Ishikawa (cell line): ENCODE measurements around the gene ZRANB3.

Experiments
- TAF1 ChIP-seq: IDR thresholded peaks from 2 replicates; pipeline ENCODE4 v1.6.1; 2012; ENCODE audit warnings: low read depth, mild to moderate bottlenecking
- YY1 ChIP-seq: IDR thresholded peaks from 2 replicates; pipeline ENCODE4 v1.6.1; 2012; ENCODE audit warnings: low read depth
- ZBTB7A ChIP-seq: IDR thresholded peaks from 2 replicates; pipeline ENCODE4 v1.6.1; 2012; ENCODE audit warnings: low read depth
- TF ChIP-seq, protein P1 (sequence below): IDR thresholded peaks from 2 replicates; pipeline ENCODE4 v1.6.1; 2012

DNA sequence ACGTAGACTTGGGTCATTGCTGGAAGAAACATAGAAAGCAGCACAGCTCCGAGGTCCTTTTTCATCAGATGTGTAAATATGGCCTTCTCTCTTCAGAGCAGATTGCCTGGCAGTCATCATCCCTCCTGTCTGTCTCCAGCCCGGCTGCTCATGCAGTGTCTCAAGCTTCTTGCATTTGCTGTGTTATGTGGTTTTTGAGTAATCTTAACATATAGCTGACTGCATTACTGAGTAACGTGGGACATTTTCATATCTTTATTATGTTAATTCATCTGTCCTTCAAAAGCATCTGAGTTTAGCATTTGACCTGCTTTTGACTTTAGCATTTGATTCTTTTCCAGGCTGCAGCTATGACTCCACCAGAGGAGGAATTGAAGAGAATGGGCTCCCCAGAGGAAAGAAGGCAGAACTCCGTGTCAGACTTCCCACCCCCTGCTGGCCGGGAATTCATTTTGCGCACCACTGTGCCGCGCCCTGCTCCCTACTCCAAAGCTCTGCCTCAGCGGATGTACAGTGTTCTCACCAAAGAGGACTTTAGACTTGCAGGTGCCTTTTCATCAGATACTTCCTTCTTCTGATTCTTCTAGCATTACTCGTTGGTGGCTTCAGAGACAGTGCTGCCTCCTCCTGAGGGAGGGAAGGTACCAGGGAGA is 362.7 kb downstream of the ZRANB3 start:
- TF ChIP-seq, protein P1, sequence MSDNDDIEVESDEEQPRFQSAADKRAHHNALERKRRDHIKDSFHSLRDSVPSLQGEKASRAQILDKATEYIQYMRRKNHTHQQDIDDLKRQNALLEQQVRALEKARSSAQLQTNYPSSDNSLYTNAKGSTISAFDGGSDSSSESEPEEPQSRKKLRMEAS = no peak
- TF ChIP-seq ZBTB7A (no peak), YY1 (no peak), TAF1 (no peak)
